ENCODE data around the gene MRM2.

Gene MRM2

DNA sequence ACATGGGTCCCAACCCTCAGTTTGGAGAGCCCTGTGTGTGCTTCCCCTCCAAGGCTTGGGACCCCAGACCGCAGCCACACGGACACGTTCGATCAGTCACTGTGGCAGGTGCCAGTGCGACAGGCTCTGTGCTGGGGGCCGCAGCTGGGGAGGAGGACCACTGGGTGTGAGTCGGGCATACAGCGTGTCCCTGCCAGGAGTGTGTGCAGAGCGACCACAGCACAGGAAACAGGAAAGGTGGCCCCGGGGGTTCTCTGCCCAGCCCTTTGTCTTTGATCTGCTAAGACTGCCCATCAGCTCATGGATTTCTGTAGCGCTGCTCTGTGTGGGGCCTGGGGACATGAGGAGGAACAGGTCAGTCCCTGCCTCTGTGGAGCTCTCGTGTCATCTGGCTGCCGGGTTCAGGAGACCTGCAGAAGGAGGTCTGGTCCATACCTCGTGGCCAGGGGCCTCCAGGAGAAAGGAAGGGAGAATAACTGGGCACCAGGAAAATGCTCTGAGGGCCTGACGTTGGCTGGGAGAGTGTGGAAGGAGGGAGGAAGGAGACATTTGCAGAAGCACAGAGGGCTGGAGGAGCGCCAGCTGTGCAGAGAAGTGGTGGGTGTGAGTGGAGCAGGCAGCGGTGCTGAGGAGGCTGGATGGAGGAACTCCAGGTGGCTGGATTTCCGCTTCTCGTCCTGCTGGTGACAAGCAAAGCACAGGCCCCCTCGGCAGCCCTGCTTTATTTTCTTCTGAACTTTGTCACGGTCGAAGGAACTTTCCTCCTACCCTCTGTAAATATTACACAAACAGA, 4.1 kb upstream of the MRM2 start:
- DNase-seq (ENCODE audit: low read depth), result no peak

DNA sequence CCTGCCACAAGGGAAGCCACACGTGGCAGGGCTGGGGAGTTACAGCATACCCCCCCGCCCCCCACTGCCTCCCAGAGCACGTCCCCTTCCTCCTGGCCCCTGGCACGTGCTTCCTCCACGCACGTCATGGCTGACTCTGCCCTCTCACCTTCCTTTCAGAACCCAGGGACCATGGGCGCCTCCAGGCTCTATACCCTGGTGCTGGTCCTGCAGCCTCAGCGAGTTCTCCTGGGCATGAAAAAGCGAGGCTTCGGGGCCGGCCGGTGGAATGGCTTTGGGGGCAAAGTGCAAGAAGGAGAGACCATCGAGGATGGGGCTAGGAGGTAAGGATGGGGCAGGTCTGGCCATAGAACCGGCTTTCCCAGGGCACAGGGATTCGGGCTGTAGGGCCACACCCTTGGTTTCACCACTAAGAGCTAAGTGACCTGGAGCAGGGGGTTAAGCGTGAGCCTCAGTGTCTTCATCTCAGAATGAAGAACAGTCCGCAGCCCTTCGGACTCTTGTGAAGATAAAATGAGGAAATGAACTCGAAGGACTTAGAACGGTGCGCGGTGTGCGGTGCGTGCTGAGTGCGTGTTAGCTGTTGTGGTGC, 2.5 kb upstream of the MRM2 start:
- no peak for DNase-seq (ENCODE audit: low read depth)

DNA sequence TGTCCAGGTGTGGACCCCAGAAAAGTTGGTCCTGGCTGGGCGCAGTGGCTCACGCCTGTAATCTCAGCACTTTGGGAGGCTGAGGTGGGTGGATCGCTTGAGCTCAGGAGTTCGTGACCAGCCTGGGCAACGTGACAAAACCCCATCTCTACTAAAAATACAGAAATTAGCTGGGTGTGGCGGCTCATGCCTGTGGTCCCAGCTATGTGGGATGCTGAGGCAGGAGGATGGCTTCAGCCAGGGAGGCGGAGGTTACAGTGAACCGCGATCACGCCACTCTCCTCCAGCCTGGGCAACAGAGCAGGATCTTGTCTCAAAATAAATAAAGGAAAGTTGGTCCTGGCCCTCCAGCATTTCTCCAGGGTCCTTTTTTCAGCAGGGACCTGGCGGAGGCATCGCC, 1.5 kb upstream of the MRM2 start:
- no peak for DNase-seq (ENCODE audit: low read depth)

DNA sequence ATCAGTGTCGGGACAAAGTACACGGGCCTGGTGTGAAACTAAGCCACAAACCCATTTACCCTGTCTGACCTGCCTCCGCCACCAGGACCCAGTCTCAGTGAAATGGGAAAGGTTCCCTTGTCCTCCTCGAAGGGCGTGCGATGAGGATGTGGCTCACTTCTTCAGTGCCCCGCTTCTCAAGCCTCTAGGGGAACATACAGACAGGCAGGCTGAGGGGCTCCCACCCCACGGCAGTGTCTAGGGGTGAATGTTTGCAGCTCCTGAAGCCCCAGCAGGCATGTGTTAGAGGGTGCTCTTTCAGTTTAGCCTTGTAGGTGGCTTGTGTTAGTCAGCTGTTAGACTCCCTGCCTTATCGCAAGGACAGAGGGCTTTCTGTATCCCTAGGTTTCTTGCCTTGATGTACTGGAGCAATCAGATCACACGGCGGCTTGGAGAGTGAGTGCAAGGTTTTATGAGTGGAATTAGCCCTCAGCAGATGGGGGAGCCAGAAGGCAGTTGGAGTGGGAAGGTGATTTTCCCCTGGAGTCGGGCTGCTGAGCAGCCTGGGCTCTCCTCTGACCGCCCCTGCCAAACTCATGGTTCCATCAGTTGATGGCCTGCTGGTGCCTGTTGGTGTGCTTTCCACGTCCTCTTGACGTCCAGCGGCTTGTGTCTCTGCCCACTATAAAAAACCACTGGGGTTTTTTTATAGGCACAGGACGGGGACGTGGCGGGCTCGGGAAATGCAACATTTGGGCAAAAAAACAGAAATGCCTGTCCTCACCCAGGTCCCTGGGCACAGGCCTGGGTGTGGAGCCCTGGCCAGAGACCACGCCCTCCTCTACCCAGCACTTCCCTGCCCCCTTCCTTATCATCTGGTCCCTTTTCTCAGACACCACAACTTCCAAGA, 780 bp upstream of the MRM2 start:
- no peak for DNase-seq (ENCODE audit: low read depth)

DNA sequence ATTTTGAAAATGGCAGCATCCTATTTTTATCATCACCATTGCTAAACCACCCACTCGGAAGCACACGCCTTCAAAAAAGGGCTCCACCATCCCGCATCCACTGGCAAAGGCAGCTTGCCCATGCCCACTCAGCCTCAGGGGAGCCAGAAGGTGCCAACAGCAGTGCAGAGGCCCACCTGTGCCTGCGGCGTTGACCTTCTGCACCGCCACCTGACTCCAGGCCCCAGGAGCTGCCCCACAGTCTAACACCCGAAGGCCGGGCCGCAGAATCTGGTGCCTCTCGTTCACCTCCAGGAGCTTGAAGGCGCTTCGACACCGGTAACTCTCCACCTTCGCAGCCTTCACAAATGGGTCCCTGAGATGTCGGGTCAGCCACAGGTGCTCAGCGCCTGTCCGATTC, 2.8 kb downstream of the MRM2 start:
- no peak for DNase-seq (ENCODE audit: low read depth)

DNA sequence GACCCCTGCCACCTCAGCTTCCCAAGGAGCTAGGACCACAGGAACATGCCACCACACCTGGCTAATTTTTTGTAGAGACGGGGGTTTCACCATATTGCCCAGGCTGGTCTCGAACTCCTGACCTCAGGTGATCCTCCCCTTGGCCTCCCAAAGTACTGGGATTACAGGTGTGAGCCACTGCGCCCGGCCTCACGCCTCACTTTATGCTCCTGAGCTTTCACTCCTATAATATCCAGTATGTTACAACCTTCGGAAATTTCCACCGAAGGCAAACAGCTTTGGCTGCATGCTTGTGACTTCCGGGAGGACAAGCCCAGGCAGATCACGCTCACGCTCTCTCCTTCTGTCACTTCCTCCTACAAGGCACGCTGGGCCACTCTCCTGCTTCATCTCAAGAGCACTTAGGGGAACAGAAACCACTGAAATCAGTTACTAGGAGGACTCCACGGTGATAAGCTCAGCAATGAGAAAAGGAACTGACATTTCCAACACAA, 4.8 kb downstream of the MRM2 start:
- no peak for DNase-seq (ENCODE audit: low read depth)

DNA sequence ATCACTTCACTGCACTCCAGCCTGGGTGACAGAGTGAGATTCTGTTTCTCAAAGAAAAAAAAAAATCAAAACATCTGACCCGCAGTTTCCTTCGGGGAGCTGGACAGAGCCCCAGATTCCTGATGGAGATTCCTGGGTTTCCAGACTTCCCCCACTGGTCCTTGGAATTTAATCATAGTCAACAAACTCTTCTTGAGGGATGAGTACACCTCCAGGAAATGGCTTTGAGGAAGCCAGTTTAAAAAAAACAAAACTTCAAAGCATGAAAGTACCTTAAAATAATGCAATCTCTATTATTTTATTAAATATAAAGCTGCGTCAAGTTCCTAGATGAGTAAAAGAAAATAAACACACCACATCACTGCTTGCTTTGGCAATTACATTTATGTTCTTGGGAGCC, 8.1 kb downstream of the MRM2 start:
- peak; percentile 37 for DNase-seq (ENCODE audit: low read depth)

DNA sequence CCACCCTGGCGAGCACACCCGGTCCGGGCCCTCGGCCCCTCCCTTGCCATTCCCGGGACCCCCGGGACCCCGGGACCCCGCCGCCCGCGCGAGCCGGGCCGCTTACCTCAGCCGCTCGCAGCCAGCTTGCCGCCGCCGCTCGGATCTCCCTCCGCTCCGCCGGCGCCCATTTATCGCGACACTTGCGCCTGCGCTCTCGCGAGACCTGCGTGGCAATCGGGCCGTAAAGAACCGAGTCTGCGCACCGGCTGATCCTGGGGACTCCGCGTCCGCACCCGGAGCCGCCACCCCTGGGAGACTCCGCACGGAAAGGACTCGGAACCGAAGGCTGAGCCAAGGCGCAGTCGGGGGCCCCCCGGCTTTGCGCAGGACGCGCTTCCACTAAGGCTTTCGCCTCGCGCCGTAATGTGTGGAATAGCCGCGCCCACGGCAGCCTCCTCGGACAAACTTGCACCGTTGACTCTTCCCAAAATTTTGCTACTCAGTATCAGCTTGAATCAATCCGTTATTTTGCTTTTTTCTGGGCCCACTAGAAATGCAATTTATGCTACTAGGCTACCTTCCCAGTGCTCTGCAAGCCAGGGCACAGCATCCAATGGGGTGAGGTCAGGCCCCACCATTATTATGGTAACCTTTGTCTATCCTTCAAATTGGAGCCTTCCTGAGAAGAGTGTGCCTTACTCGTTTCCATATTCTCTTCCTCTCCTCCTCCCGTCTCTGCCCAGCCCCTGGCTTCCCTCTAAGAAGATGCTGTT, 9.1 kb downstream of the MRM2 start, which contains the start of gene MAD1L1:
Gene MAD1L1, minus strand, starts transcription at position 180 of the 755 bp plus-strand sequence. CDS start 2,812 bp downstream, outside the sequence.
- DNase-seq (ENCODE audit: low read depth), result peak; percentile 88

DNA sequence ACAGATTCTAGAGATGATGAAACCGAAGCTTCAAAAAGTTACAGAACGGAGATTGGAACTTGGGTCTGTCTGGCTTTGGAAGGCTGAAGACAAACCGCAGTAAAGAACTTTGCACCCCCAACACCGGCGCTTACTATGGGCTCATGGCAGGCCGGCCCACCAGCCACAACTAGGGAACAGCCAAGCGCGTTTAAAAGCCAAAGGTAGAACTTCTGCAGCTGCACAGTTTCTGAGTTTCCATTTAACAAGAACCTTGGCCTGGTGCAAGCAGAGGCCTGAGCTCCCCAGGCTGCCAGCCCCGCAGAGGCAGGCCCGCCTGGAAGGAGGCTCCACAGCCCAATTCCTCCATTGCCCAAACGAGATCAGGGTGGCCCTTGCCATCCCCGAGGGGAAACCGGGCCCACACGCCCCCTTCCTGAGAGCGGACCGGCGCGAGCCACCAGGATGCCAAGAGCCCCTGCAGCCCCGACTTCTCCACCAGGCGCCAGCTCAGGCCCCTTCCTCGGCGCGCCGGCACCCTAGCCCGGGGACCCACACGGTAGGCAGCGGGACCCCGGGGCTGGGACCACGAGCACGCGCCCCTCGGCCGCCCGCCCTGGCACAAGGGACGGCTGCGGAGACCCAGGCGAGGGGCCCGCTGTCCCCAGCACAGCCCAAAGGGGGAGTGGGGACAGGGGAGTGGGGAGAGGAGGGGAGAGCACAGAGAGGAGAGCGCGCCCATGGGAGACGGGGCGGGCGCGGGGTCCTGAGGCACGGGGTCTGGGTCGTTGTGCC, 9.8 kb downstream of the MRM2 start:
- DNase-seq (ENCODE audit: low read depth), result no peak

DNA sequence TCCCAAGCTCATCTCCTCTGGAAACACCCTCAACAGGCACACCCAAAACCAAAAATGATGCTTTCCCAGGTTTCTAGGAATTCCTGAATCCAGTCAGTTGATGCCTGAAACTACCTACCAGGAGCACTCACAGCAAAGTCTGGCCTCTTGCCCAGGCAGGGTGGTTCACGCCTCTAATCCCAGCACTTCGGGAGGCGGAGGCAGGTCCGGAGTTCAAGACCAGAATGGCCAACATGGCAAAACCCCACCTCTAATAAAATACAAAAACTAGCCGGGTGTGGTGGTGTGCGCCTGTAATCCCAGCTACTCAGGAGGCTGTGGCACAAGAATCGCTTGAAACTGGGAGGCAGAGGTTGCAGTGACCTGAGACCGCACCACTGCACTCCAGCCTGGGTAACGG, 11.1 kb downstream of the MRM2 start:
- no peak for DNase-seq (ENCODE audit: low read depth)

DNA sequence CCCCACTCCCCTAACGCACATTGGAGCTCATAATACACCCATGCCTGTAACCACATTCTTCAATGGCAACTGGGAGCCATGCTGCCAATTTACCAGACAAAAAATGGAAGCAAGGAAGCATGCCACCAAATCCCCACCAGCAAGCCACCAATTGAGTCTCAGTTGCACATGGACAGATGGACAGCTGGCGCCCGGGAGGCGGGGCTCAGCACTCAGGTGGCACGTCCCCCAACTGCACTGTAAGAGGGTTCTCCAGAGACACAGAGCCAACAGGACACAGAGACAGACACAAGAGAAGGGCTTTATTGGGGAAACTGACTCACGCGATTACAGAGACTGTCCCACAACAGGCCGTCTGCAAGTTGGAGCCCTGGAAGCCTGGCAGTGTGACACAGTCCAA, 11.8 kb downstream of the MRM2 start:
- DNase-seq (ENCODE audit: low read depth), result no peak

DNA sequence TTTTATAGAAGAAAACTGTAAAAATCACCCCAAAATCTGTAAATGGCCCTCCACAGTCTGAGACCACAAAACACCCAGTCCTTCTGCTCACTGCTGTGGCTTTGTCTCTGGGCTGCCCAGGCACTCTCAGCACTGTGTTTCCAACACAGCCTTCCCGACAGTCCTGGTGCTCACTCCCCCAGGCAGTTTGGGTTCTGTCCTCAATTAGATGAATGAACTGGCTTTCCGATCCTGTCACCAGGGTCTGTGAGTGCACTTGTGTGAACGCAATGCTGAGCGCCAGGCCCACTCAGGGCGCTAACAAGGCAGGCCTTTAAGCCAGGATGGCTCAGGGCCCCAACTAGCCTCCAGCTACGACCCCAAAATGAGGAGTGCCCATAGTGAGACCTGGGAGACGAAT, 12.5 kb downstream of the MRM2 start:
- no peak for DNase-seq (ENCODE audit: low read depth)

DNA sequence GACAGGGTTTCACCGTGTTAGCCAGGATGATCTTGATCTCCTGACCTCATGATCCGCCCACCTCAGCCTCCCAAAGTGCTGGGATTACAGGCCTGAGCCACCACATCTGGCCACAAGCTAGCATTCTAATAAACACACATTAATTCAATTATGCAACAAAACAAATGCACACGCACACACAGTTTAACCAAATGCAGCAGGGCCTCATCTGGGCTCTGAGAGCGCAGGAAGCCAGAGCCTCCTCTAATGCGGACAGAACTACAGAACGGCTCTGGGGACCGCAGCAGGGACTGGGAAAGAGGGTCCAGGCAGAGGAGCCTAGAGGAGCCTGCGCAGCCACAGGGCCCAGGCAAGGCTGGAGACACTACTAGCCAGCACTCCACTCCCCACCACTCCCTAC, 13.1 kb downstream of the MRM2 start:
- no peak for DNase-seq (ENCODE audit: low read depth)

DNA sequence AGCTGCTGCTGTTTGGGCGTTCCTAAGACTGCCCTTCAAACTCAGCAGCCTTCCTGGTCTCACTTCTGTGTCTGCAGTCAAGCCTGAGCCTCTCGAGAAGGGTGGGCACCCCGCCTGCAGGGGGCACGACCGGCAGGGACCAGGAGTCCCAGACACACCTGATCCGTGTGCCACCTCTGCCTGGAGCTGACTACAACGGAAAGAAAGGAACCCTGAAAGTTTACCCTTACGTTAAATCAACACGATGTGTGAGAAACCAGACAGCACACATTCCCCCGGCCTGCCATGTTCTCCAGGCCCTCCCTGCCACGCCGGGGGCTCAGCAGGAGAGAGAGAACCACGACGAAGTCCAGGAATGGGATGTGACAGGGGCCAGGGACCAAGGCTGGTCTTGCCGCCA, 14.3 kb downstream of the MRM2 start:
- DNase-seq (ENCODE audit: low read depth), result no peak

DNA sequence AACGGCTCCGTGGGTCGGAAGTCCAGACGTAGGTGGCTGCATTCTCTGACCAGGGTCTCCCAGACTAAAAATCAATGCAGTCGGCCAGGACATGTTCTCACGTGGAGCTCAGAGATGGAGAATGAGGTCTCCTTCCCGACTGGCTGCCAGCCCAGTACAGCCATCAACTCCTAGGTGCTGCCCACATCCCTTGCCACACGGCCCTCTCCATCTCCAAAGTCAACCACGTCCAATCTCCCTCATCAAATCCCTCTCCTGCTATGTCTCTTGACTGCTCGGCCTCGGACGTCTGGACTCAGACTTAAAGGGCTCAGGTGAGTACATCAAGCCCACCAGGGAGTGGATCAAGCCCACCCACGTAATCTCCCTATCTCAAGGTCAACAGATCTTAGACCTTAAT, 16.2 kb downstream of the MRM2 start:
- no peak for DNase-seq (ENCODE audit: low read depth)

DNA sequence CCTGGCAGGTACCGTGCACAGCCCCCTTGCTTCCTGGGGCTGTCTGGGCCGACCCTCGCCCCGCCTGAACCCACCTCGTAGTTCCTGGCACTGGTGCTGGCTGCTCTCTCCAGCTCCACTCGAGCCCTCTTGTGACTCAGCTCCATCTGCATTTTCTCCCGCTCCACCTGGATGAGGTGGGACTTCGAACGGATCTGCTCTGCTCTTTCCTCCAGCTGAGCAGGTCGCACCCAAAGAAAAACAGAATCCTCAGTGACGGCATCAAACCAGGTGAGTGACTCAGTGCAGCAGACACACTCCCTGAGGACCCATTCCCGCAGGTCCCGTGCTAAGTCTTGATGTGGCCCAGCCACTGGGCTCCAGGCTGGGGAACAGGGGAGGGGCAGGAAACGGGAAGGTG, 16.7 kb downstream of the MRM2 start:
- DNase-seq (ENCODE audit: low read depth), result no peak

DNA sequence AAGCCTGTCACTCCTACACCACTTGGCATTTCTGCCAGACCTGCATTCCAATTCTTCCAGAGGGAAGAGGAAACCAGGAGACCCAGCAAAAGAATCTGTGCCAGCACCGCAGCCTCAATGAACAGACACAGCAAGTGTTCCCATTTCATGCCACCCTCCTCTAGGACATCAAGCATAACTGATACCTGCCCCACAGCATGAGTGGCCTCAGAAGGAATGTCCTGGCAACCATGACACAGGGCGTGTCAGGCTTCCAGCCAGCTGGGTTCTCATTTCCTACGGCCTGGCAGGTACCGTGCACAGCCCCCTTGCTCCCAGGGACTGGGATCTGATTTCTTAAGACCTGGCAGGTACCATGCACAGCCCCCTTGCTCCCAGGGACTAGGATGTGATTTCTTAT, 17.1 kb downstream of the MRM2 start:
- no peak for DNase-seq (ENCODE audit: low read depth)

DNA sequence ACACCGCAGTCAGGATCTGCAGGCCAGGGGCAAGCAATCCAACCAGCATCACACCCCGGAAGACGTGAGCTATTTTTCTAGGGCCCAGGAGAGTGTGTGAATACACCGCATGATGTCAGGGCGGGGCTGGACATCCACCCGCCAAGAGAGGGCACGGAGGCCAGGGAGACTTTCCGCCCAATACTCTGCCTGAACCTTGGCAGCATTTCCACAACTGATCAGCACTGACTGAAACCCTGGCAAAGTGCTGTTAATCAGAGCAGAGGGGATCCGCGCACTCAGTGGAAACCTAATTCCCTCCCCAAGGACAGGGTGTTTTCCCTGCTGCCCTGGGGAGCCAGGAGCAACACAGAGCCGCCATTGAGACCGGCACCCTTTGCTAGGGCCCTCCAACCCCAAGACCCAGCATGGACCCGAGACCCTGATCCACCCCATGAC, 17.5 kb downstream of the MRM2 start:
- DNase-seq (ENCODE audit: low read depth), result no peak

DNA sequence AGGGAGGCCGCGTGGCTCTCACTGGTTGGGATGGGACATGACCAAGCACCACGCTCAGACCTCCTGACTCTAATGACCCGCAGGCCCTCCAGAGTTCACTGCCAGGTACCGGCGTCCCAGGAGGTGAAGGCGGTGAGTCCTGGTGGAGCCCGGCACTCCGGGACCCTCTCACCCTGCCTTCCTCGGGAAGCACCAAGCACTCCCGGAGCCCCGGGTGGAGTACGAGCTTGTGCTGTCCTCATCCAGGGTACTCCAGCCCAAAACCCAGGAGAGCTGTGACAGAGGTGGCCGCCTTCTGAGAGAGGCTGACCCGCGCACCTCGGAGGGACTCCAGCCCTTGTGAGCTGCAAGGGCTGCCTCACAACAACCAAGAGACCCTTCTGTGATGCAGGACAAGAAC, 18.7 kb downstream of the MRM2 start:
- no peak for DNase-seq (ENCODE audit: low read depth)

DNA sequence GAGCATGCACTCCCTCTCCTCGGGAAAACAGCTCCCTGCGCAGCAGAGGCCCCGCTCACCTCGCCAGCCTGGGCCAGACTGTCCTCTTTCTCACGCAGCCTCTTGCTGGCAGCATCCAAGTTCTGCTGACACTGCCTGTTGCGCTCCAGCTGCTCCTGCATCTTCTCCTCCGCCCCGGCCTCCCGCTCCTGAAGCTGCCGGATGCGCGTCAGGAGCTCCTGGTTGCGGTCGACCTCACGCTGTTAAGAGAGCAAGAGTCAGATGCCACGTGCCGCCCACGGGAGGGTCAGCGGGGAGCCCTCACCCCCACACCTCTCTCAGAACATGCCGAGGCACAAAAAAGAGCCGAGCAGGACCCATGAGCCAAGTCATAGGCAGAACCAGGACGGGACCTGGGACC, 19.5 kb downstream of the MRM2 start:
- DNase-seq (ENCODE audit: low read depth), result no peak

DNA sequence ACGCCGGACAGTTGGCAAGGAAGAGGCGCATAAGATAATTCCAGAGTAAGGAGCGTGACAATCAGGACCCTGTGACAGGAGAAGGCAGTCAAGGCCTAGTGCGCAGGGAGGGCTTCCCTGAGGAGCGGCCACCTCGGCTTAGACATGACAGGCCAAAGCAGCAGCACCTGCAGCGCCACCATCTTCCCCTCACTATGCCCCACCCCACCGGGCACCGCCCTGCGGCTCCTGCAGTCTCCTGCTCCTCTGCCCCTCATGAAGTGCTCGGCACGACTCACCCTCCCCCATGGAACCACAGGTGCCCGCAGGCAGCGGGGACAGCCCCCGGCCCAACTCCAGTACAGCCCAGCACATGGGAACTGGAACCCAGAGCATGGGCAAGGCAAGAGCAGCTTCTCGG, 21.1 kb downstream of the MRM2 start:
- DNase-seq (ENCODE audit: low read depth), result no peak

All from fibroblast of gingiva (primary cell).